ENCODE measurements around the gene CPM.

Gene CPM

GRCh38 chr12:68838046-68838886 lies 94.7 kb downstream of the CPM start:
- DNase-seq (ENCODE audit: low read depth) = no peak
- TF ChIP-seq CTCF (IDR thresholded peaks at IDR 0.05; ENCODE audit: control insufficient read depth, extremely low read depth, insufficient read depth) = no peak
- H3K4me3 ChIP-seq (ENCODE audit: low read depth, low read length) = no peak overlapping the region

GRCh38 chr12:68837215-68837614 lies 95.8 kb downstream of the CPM start:
- DNase-seq (ENCODE audit: low read depth) = no peak
- no peak overlapping the region for H3K4me3 ChIP-seq (ENCODE audit: low read depth, low read length)
- no peak for TF ChIP-seq CTCF (IDR thresholded peaks at IDR 0.05; ENCODE audit: control insufficient read depth, extremely low read depth, insufficient read depth)

- H3K4me3 ChIP-seq (ENCODE audit: low read depth, low read length) = no peak overlapping the region
- no peak for DNase-seq (ENCODE audit: low read depth)
- TF ChIP-seq CTCF (IDR thresholded peaks at IDR 0.05; ENCODE audit: control insufficient read depth, extremely low read depth, insufficient read depth) = no peak
Observed at GRCh38 chr12:68835333-68835908, 97.5 kb downstream of the CPM start.

GRCh38 chr12:68833508-68833907 lies 99.5 kb downstream of the CPM start:
- H3K4me3 ChIP-seq (ENCODE audit: low read depth, low read length) = no peak overlapping the region
- no peak for DNase-seq (ENCODE audit: low read depth)
- no peak for TF ChIP-seq CTCF (IDR thresholded peaks at IDR 0.05; ENCODE audit: control insufficient read depth, extremely low read depth, insufficient read depth)

- TF ChIP-seq CTCF (IDR thresholded peaks at IDR 0.05; ENCODE audit: control insufficient read depth, extremely low read depth, insufficient read depth) = no peak
- no peak overlapping the region for H3K4me3 ChIP-seq (ENCODE audit: low read depth, low read length)
- DNase-seq (ENCODE audit: low read depth) = no peak
Observed at GRCh38 chr12:68832504-68832867, 100.5 kb downstream of the CPM start.

- TF ChIP-seq CTCF (IDR thresholded peaks at IDR 0.05; ENCODE audit: control insufficient read depth, extremely low read depth, insufficient read depth) = no peak
- no peak for DNase-seq (ENCODE audit: low read depth)
- no peak overlapping the region for H3K4me3 ChIP-seq (ENCODE audit: low read depth, low read length)
Observed at GRCh38 chr12:68831751-68832503, 101.0 kb downstream of the CPM start.
